ENCODE data around the gene KCNN1. TPM values are rescaled to one million over a fixed set of nuclear protein-coding genes. Genes with fewer than 3 reads are reported as not detected.

The KCNN1 gene
- total RNA-seq, 2 donors from 2014 or later, result not detected

- H3K36me3 ChIP-seq (replicated peaks in 1 of 2; ENCODE audit: insufficient read depth in 1 of 2, low read depth in 2 of 2), result peaks cover 0 to 8% of the 10 kb centered on the region in 2 donors
- DNase-seq (peak in 1 of 4 donors; percentile 37), ATAC-seq (no peak)
- TF ChIP-seq, protein P1, sequence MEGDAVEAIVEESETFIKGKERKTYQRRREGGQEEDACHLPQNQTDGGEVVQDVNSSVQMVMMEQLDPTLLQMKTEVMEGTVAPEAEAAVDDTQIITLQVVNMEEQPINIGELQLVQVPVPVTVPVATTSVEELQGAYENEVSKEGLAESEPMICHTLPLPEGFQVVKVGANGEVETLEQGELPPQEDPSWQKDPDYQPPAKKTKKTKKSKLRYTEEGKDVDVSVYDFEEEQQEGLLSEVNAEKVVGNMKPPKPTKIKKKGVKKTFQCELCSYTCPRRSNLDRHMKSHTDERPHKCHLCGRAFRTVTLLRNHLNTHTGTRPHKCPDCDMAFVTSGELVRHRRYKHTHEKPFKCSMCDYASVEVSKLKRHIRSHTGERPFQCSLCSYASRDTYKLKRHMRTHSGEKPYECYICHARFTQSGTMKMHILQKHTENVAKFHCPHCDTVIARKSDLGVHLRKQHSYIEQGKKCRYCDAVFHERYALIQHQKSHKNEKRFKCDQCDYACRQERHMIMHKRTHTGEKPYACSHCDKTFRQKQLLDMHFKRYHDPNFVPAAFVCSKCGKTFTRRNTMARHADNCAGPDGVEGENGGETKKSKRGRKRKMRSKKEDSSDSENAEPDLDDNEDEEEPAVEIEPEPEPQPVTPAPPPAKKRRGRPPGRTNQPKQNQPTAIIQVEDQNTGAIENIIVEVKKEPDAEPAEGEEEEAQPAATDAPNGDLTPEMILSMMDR (IDR thresholded peaks at IDR 0.05), result no peak
- TF ChIP-seq POLR2A (IDR thresholded peaks at IDR 0.05), result no peak
- peaks cover 49% of the 10 kb centered on the region for H3K4me1 ChIP-seq
- intact Hi-C loops (cut with DNase I), result no loop called here
- H3K27ac ChIP-seq, result peak overlapping the region in 3 of 4 donors; percentile 20 to 69 (median 55)
- H3K4me3 ChIP-seq, result no peak overlapping the region
- H3K9me3 ChIP-seq, result no peaks in the 10 kb centered on the region
- WGBS, 2 donors, result 74 to 76% methylated on average over 13 to 15 of the region's 15 CpGs
- no peaks in the 10 kb centered on the region for H3K27me3 ChIP-seq
Observed at GRCh38 chr19:18017275-18018083, 50.6 kb downstream of the KCNN1 start.

GRCh38 chr19:18020212-18021085 lies 53.5 kb downstream of the KCNN1 start:
- Histone ChIP-seq H3K9me3 (no peaks in the 10 kb centered on the region), H3K4me3 (no peak overlapping the region), H3K36me3 (replicated peaks in 1 of 2; ENCODE audit: insufficient read depth in 1 of 2, low read depth in 2 of 2) (no peaks in the 10 kb centered on the region), H3K27me3 (no peaks in the 10 kb centered on the region), H3K4me1 (peaks cover 46% of the 10 kb centered on the region), H3K27ac (peak overlapping the region; percentile 49 to 86 (median 78))
- WGBS, 2 donors, result 32 to 36% methylated on average over 15 to 16 of the region's 16 CpGs
- intact Hi-C loops (cut with DNase I), result no loop called here
- TF ChIP-seq, protein P1 (IDR thresholded peaks at IDR 0.05), result peak in 4 of 7 experiments; percentile 15 to 42 (median 32)
- TF ChIP-seq POLR2A (IDR thresholded peaks at IDR 0.05), result peak in 2 of 3 donors; percentile 23 to 34
- peak; percentile 86 to 95 (median 92) for DNase-seq
- ATAC-seq, result peak; percentile 80

- TF ChIP-seq, protein P1 (IDR thresholded peaks at IDR 0.05), result no peak
- TF ChIP-seq POLR2A (IDR thresholded peaks at IDR 0.05), result no peak
- DNase-seq, result peak; percentile 72 to 89 (median 80)
- H3K4me3 ChIP-seq, result no peak overlapping the region
- intact Hi-C loops (cut with DNase I), result no loop called here
- no peaks in the 10 kb centered on the region for H3K36me3 ChIP-seq (replicated peaks in 1 of 2; ENCODE audit: insufficient read depth in 1 of 2, low read depth in 2 of 2)
- peak overlapping the region; percentile 49 to 86 (median 78) for H3K27ac ChIP-seq
- WGBS, 2 donors, result 39 to 55% methylated on average over 7 to 20 of the region's 21 CpGs
- H3K27me3 ChIP-seq, result no peaks in the 10 kb centered on the region
- peaks cover 46% of the 10 kb centered on the region for H3K4me1 ChIP-seq
- no peaks in the 10 kb centered on the region for H3K9me3 ChIP-seq
- peak; percentile 65 for ATAC-seq
Observed at GRCh38 chr19:18021121-18021755, 54.3 kb downstream of the KCNN1 start.

- no peaks in the 10 kb centered on the region for H3K9me3 ChIP-seq
- H3K36me3 ChIP-seq (replicated peaks in 1 of 2; ENCODE audit: insufficient read depth in 1 of 2, low read depth in 2 of 2), result no peaks in the 10 kb centered on the region
- intact Hi-C loops (cut with DNase I), result no loop called here
- ATAC-seq, result peak; percentile 19
- H3K4me1 ChIP-seq, result peaks cover 38% of the 10 kb centered on the region
- H3K27me3 ChIP-seq, result no peaks in the 10 kb centered on the region
- peak overlapping the region; percentile 32 to 86 (median 64) for H3K27ac ChIP-seq
- H3K4me3 ChIP-seq, result no peak overlapping the region
- DNase-seq, result peak; percentile 36 to 85 (median 61)
- TF ChIP-seq, protein P1 (IDR thresholded peaks at IDR 0.05), result no peak
- peak in 1 of 3 donors; percentile 19 for TF ChIP-seq POLR2A (IDR thresholded peaks at IDR 0.05)
- WGBS, 2 donors, result 74 to 75% methylated on average over 16 to 22 of the region's 23 CpGs
Observed at GRCh38 chr19:18023622-18024251, 56.8 kb downstream of the KCNN1 start.
